ENCODE measurements around the gene LAT.
"Not testable (repeated sequence)": the region's sequence is repeated elsewhere in the genome, so short reads cannot be mapped to it uniquely, and the experiment has no call there.

LAT gene

DNA sequence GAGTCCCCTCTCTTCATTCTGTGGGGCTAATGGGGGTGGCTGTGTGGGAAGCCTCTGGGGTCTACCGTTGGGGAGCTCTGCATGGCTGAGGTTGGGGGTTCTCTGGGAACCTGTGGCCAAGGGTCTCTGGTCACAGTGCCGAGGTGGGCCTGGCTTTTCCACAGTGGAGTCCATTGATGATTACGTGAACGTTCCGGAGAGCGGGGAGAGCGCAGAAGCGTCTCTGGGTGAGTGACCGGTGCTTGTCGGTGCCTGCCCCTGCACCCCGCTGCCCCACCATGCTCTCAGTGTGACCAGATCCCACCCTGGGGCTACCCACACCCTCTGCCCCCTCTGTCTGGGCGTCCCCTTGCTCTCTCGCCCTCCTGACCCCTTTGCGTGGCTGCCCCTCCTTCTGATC, 4.5 kb downstream of the LAT start:
- Histone ChIP-seq H3K4me3 (ENCODE audit: low read depth in 1 of 2, low read length in 2 of 2) (no peak overlapping the region), H3K9me3 (ENCODE audit: control insufficient read depth in 1 of 2, low read length in 2 of 2) (peaks cover 0 to 4% of the 10 kb centered on the region in 2 donors), H3K27ac (ENCODE audit: low read length) (no peak overlapping the region), H3K27me3 (ENCODE audit: low read depth, low read length) (no peaks in the 10 kb centered on the region), H3K4me1 (ENCODE audit: control insufficient read depth in 1 of 2, insufficient read depth in 2 of 2, low read length in 2 of 2) (no peaks in the 10 kb centered on the region), H3K36me3 (ENCODE audit: control insufficient read depth in 1 of 2, insufficient read depth in 2 of 2, low read length in 2 of 2) (peaks cover 0 to 41% of the 10 kb centered on the region in 2 donors)

DNA sequence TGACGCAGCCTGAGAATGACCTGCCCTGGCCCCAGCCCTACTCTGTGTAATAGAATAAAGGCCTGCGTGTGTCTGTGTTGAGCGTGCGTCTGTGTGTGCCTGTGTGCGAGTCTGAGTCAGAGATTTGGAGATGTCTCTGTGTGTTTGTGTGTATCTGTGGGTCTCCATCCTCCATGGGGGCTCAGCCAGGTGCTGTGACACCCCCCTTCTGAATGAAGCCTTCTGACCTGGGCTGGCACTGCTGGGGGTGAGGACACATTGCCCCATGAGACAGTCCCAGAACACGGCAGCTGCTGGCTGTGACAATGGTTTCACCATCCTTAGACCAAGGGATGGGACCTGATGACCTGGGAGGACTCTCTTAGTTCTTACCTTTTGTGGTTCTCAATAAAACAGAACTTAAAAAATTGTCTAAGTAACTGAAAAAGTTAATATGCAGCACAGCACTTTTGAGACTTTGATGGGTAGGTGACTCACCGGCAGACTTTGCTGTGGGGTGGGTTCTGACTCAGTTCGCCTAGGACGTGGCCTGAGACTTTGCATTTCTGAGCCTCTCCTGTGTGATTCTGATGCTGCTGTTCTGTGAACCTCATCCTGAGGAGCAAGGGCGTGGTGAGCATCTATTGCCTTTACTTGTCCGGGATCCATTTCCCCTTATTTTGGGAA, 5.7 kb downstream of the LAT start:
- Histone ChIP-seq H3K27me3 (ENCODE audit: low read depth, low read length) (no peaks in the 10 kb centered on the region), H3K36me3 (ENCODE audit: control insufficient read depth in 1 of 2, insufficient read depth in 2 of 2, low read length in 2 of 2) (peaks cover 0 to 36% of the 10 kb centered on the region in 2 donors), H3K9me3 (ENCODE audit: control insufficient read depth in 1 of 2, low read length in 2 of 2) (peaks cover 0 to 4% of the 10 kb centered on the region in 2 donors), H3K4me3 (ENCODE audit: low read depth in 1 of 2, low read length in 2 of 2) (no peak overlapping the region), H3K4me1 (ENCODE audit: control insufficient read depth in 1 of 2, insufficient read depth in 2 of 2, low read length in 2 of 2) (no peaks in the 10 kb centered on the region), H3K27ac (ENCODE audit: low read length) (no peak overlapping the region)

DNA sequence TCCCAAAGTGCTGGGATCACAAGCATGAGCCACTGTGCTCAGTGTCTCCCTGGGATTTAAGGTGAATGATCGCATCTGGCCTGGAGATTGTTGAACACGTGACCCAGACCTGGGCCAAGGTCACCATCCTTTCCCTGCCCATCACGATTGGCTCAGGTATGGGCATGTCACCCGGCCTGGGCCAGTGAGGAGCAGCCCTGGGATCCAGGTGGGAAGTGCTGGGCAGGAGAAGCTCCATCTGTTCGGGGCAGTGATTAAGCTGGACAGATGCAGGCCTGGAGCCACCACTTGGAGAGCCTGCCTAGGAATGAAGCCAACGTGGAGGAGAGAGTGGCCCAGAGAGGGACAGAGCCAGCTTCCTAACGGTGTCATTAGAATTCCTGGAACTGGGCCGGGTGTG, 6.8 kb downstream of the LAT start:
- no peak overlapping the region for H3K4me3 ChIP-seq (ENCODE audit: low read depth in 1 of 2, low read length in 2 of 2)
- no peaks in the 10 kb centered on the region for H3K4me1 ChIP-seq (ENCODE audit: control insufficient read depth in 1 of 2, insufficient read depth in 2 of 2, low read length in 2 of 2)

DNA sequence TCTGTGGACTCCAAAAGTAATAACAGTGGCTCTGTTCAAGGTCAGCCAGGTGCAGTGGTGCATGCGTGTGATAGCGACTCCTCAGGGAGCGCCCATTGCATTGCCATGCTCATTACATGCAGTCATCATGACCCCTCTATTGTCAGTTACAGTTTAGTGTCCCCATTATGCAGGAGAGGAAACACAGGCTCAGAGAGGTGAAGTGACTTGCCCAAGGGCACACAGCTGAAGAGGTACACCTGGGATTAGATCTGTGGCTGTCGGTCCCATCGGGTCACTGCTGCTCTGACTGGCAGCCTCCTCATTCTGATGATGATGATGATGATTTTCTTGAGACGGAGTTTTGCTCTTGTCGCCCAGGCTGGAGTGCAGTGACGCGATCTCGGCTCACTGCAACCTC, 7.6 kb downstream of the LAT start:
- no peaks in the 10 kb centered on the region for H3K4me1 ChIP-seq (ENCODE audit: control insufficient read depth in 1 of 2, insufficient read depth in 2 of 2, low read length in 2 of 2)
- H3K27me3 ChIP-seq (ENCODE audit: low read depth, low read length): no peaks in the 10 kb centered on the region
- peaks cover 0 to 18% of the 10 kb centered on the region in 2 donors for H3K36me3 ChIP-seq (ENCODE audit: control insufficient read depth in 1 of 2, insufficient read depth in 2 of 2, low read length in 2 of 2)
- no peak overlapping the region for H3K27ac ChIP-seq (ENCODE audit: low read length)
- no peak overlapping the region for H3K4me3 ChIP-seq (ENCODE audit: low read depth in 1 of 2, low read length in 2 of 2)
- no peaks in the 10 kb centered on the region for H3K9me3 ChIP-seq (ENCODE audit: control insufficient read depth in 1 of 2, low read length in 2 of 2)

More for the DNA sequence above, 6.8 kb downstream of the LAT start:
- H3K9me3 ChIP-seq (ENCODE audit: control insufficient read depth in 1 of 2, low read length in 2 of 2): peaks cover 0 to 4% of the 10 kb centered on the region in 2 donors
- no peaks in the 10 kb centered on the region for H3K27me3 ChIP-seq (ENCODE audit: low read depth, low read length)
- peaks cover 0 to 26% of the 10 kb centered on the region in 2 donors for H3K36me3 ChIP-seq (ENCODE audit: control insufficient read depth in 1 of 2, insufficient read depth in 2 of 2, low read length in 2 of 2)
- no peak overlapping the region for H3K27ac ChIP-seq (ENCODE audit: low read length)

DNA sequence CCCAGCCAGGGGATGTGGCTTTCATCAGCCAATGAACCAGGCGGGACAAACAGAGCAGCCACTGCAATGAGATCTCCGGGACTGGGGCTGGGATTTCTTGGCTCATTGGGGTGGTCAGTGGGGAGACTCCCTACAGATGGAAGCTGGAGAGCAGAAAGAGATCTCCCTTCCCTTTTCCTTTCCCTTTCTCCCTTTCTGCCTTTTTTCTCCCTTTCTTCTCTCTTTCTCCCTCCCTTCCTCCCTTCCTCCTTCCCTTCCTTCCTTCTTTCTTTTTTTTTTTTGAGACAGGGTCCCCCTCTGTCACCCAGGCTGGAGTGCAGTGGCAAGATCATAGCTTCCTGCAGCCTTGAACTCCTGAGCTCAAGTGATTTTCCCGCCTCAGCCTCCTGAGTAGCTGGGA, 14.0 kb downstream of the LAT start:
- H3K9me3 ChIP-seq (ENCODE audit: control insufficient read depth in 1 of 2, low read length in 2 of 2): no peaks in the 10 kb centered on the region
- no peaks in the 10 kb centered on the region for H3K4me1 ChIP-seq (ENCODE audit: control insufficient read depth in 1 of 2, insufficient read depth in 2 of 2, low read length in 2 of 2)
- H3K27ac ChIP-seq (ENCODE audit: low read length): no peak overlapping the region
- no peaks in the 10 kb centered on the region for H3K36me3 ChIP-seq (ENCODE audit: control insufficient read depth in 1 of 2, insufficient read depth in 2 of 2, low read length in 2 of 2)
- no peaks in the 10 kb centered on the region for H3K27me3 ChIP-seq (ENCODE audit: low read depth, low read length)
- no peak overlapping the region for H3K4me3 ChIP-seq (ENCODE audit: low read depth in 1 of 2, low read length in 2 of 2)

DNA sequence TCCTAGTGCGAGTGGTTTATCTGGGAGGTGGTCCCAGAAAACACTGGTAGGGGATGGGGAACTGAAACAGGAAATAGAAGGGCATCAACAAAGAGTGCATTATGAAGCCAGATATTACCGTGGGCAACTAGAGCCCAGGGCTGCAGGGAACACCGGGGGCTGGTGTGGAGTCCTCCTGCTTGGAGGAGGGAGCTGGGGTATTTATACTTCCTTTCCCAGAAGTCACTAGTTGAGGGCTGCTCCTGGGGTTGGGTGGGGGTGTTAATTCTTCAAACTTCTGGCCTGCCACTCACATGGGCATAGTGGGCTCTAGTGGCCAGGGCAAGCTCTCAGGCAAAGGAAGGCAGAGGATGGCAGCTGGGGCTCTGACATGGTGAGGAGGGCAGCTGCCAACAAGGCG, 14.7 kb downstream of the LAT start:
- Histone ChIP-seq H3K4me3 (ENCODE audit: low read depth in 1 of 2, low read length in 2 of 2) (no peak overlapping the region), H3K36me3 (ENCODE audit: control insufficient read depth in 1 of 2, insufficient read depth in 2 of 2, low read length in 2 of 2) (no peaks in the 10 kb centered on the region), H3K27me3 (ENCODE audit: low read depth, low read length) (no peaks in the 10 kb centered on the region), H3K4me1 (ENCODE audit: control insufficient read depth in 1 of 2, insufficient read depth in 2 of 2, low read length in 2 of 2) (no peaks in the 10 kb centered on the region), H3K9me3 (ENCODE audit: control insufficient read depth in 1 of 2, low read length in 2 of 2) (no peaks in the 10 kb centered on the region), H3K27ac (ENCODE audit: low read length) (no peak overlapping the region)

DNA sequence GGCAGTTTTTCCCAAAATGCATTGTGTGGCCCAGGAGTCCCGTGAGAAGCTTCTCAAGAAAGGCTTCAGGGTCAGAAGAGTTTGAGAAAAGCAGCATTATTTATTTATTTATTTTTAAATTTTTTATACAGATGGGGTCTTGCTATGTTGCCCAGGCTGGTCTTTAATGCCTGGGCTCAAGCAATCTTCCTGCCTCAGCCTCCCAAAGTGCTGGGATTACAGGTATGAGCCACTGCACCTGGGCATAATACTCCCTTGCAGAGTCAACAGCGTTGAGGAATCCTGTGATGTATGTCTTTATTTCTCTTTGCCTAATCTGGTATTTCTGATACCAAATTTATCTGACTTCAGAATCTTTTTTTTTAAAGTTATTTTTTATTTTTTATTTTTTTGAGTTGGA, 15.2 kb downstream of the LAT start:
- no peak overlapping the region for H3K27ac ChIP-seq (ENCODE audit: low read length)
- no peaks in the 10 kb centered on the region for H3K36me3 ChIP-seq (ENCODE audit: control insufficient read depth in 1 of 2, insufficient read depth in 2 of 2, low read length in 2 of 2)
- no peaks in the 10 kb centered on the region for H3K4me1 ChIP-seq (ENCODE audit: control insufficient read depth in 1 of 2, insufficient read depth in 2 of 2, low read length in 2 of 2)
- H3K27me3 ChIP-seq (ENCODE audit: low read depth, low read length): no peaks in the 10 kb centered on the region
- no peak overlapping the region for H3K4me3 ChIP-seq (ENCODE audit: low read depth in 1 of 2, low read length in 2 of 2)
- H3K9me3 ChIP-seq (ENCODE audit: control insufficient read depth in 1 of 2, low read length in 2 of 2): no peaks in the 10 kb centered on the region

DNA sequence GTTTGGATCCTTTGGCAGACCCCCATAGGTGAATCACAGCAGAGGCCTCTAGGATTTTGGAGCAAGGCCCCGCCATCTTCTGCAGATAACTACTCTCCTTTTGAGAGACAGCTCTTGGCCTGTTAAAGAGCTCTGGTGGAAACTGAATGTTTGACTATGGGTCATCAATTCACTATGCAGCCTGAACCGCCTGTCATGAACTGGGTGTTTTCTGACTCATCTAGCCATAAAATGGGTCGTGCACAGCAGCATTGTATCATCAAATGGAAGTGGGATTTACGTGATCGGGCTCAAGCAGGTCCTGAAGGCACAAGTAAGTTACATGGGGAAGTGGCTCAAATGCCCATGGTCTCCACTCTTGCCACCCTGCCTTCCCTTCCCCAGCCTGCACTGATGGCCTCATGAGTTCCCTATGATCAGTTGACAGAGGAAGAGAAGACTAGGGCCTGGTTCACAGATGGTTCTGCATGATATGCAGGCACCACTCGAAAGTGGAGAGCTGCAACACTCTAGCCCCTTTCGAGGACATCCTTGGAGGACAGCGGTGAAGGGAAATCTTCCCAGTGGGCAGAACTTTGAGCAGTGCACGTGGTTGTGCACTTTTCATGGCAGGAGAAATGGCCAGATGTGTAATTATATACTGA, 19.8 kb downstream of the LAT start:
- not testable (repeated sequence) for H3K4me1 ChIP-seq (ENCODE audit: control insufficient read depth in 1 of 2, insufficient read depth in 2 of 2, low read length in 2 of 2); H3K9me3 ChIP-seq (ENCODE audit: control insufficient read depth in 1 of 2, low read length in 2 of 2); H3K36me3 ChIP-seq (ENCODE audit: control insufficient read depth in 1 of 2, insufficient read depth in 2 of 2, low read length in 2 of 2); H3K4me3 ChIP-seq (ENCODE audit: low read depth in 1 of 2, low read length in 2 of 2); H3K27ac ChIP-seq (ENCODE audit: low read length); H3K27me3 ChIP-seq (ENCODE audit: low read depth, low read length)

DNA sequence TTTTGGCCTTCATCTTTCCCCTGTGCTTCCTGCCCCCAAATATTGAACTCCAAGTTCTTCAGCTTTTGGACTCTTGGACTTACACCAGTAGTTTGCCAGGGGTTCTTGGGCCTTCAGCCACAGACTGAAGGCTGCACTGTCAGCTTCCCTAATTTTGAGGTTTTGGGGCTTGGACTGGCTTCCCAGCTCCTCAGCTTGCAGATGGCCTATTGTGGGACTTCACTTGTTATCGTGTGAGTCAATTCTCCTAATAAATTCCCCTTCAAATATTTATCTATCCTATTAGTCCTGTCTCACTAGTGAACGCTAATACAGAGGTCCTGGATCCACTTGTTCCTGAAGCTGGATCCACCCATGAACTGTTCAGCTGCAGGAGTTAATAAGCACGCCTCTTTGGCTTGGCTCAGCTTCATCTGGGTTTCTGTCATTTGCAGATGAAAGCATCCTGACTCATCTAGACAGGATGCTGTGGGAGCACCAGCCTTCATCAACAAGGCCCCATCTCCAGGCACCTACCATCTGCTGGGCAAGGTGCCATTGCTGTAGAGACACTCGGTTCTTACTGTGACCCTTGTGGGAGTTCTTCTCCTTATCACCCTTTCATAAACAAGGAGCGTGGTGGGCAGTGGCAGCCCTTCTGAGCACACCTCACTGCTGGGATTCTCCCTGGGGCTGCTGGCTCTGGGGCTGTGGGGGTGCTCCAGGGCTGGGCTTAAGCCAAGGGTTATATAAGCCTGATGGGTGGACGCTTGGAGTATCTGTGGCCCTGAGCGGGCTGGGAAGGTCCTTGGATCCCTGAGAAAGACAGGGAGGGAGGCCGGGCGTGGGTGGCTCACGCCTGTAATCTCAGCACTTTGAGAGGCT, 23.1 kb downstream of the LAT start:
- H3K9me3 ChIP-seq (ENCODE audit: control insufficient read depth in 1 of 2, low read length in 2 of 2): no peaks in the 10 kb centered on the region
- H3K27ac ChIP-seq (ENCODE audit: low read length): no peak overlapping the region
- H3K4me1 ChIP-seq (ENCODE audit: control insufficient read depth in 1 of 2, insufficient read depth in 2 of 2, low read length in 2 of 2): no peaks in the 10 kb centered on the region
- H3K27me3 ChIP-seq (ENCODE audit: low read depth, low read length): no peaks in the 10 kb centered on the region
- H3K4me3 ChIP-seq (ENCODE audit: low read depth in 1 of 2, low read length in 2 of 2): no peak overlapping the region
- no peaks in the 10 kb centered on the region for H3K36me3 ChIP-seq (ENCODE audit: control insufficient read depth in 1 of 2, insufficient read depth in 2 of 2, low read length in 2 of 2)

DNA sequence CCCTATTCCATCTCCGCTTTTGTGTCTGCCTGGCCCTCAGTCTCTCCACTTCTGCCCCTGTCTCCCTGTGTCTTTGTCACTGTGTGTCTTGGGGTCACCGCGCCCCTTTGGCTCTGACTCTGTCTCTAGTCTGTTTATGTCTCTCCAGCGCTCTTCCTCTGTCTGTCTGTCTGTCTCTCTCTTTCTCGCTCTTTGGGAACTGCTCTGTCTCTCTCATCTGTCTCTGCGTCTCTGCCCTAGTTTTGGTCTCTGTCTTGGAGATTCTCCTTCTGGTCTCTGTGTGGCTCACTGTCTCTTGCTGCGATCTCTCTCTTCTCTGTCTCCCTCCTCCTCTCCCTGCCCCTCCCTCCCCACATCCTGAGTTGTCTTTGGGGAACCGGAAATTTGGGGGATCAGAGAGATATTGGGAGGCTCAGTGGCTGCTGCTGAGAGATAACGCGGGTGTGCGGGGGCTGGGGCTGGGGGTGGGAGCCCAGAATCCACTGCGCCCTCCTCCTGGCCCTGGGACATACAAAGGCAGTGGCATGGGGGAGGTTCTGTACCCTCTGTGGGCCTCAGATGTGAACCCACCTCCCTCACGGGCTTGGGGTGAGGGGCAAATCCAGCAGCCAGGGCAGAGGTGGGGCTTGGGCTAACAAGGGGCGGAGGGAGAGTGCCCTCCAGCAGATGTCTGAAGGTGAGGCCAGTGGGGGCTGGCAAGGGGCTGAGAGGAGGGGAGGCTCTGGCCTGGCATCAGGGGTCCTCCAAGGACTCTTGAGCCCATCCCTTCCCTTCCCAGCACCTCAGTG, 24.4 kb downstream of the LAT start:
- no peaks in the 10 kb centered on the region for H3K27me3 ChIP-seq (ENCODE audit: low read depth, low read length)
- H3K4me3 ChIP-seq (ENCODE audit: low read depth in 1 of 2, low read length in 2 of 2): no peak overlapping the region
- H3K27ac ChIP-seq (ENCODE audit: low read length): no peak overlapping the region
- H3K4me1 ChIP-seq (ENCODE audit: control insufficient read depth in 1 of 2, insufficient read depth in 2 of 2, low read length in 2 of 2): no peaks in the 10 kb centered on the region
- no peaks in the 10 kb centered on the region for H3K9me3 ChIP-seq (ENCODE audit: control insufficient read depth in 1 of 2, low read length in 2 of 2)
- H3K36me3 ChIP-seq (ENCODE audit: control insufficient read depth in 1 of 2, insufficient read depth in 2 of 2, low read length in 2 of 2): no peaks in the 10 kb centered on the region

DNA sequence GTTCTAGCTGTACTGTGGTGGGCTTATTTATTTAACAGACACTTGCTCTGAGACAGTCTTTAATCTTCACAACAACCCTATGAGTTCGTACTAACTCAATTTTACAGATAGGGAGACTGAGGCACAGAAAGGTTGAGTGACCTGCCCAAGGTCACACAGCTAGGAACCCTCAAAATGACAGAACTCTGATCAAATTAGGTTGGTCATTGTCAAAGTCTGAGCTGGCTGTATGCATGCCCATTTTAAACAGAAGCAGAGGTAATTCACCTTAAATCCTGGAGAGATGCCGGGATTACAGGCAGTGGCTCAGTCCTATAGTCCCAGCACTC, 24.9 kb downstream of the LAT start:
- no peak overlapping the region for H3K4me3 ChIP-seq (ENCODE audit: low read depth in 1 of 2, low read length in 2 of 2)
- no peaks in the 10 kb centered on the region for H3K4me1 ChIP-seq (ENCODE audit: control insufficient read depth in 1 of 2, insufficient read depth in 2 of 2, low read length in 2 of 2)
- H3K27ac ChIP-seq (ENCODE audit: low read length): no peak overlapping the region
- no peaks in the 10 kb centered on the region for H3K36me3 ChIP-seq (ENCODE audit: control insufficient read depth in 1 of 2, insufficient read depth in 2 of 2, low read length in 2 of 2)
- H3K27me3 ChIP-seq (ENCODE audit: low read depth, low read length): no peaks in the 10 kb centered on the region
- no peaks in the 10 kb centered on the region for H3K9me3 ChIP-seq (ENCODE audit: control insufficient read depth in 1 of 2, low read length in 2 of 2)

All from muscle layer of duodenum (tissue), 2 donors.